D721Med (cell line): ENCODE data around the gene PPOX.

Experiments
- DNase-seq: peaks from one replicate; pipeline ENCODE4 v3.0.0; 2011; ENCODE audit warnings: low spot score; ENCODE audit not compliant: insufficient read length
- FAIRE-seq: peaks from 2 replicates; lab custom pipeline; 2011; peaks lifted over from hg19 to GRCh38; lab: Jason Lieb, UNC
- TF ChIP-seq, protein P1 (sequence below): IDR thresholded peaks from 2 replicates; pipeline ENCODE4 v1.5.1; 2012; ENCODE audit warnings: mild to moderate bottlenecking, control low read depth; ENCODE audit not compliant: insufficient read depth; ENCODE audit errors: missing control alignments

Gene PPOX

GRCh38 chr1:161137881-161138280 is 28.3 kb upstream of the PPOX start:
- TF ChIP-seq, protein P1, sequence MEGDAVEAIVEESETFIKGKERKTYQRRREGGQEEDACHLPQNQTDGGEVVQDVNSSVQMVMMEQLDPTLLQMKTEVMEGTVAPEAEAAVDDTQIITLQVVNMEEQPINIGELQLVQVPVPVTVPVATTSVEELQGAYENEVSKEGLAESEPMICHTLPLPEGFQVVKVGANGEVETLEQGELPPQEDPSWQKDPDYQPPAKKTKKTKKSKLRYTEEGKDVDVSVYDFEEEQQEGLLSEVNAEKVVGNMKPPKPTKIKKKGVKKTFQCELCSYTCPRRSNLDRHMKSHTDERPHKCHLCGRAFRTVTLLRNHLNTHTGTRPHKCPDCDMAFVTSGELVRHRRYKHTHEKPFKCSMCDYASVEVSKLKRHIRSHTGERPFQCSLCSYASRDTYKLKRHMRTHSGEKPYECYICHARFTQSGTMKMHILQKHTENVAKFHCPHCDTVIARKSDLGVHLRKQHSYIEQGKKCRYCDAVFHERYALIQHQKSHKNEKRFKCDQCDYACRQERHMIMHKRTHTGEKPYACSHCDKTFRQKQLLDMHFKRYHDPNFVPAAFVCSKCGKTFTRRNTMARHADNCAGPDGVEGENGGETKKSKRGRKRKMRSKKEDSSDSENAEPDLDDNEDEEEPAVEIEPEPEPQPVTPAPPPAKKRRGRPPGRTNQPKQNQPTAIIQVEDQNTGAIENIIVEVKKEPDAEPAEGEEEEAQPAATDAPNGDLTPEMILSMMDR, result no peak
- no peak for FAIRE-seq
- no peak for DNase-seq

DNA sequence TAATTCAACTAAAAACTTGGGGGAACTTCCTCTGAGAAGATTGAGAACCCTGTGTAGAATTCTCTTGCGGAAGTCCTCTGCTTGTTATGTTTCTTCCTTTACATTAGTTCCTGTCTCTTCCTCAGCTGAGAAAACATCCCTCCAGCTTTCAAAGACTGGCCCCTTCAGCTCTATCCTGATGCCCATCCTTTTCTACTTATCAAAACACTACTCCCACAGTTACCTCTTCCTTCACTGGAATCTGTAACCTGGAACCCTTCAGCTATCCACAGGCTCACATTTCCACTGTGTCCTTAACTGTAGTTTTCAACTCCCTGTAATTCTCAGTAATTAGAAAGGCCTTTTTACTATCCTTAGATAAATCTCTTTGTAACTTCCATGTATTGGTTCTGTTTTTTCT is 27.8 kb upstream of the PPOX start:
- DNase-seq (no peak), FAIRE-seq (no peak)
- TF ChIP-seq, protein P1, result no peak

DNA sequence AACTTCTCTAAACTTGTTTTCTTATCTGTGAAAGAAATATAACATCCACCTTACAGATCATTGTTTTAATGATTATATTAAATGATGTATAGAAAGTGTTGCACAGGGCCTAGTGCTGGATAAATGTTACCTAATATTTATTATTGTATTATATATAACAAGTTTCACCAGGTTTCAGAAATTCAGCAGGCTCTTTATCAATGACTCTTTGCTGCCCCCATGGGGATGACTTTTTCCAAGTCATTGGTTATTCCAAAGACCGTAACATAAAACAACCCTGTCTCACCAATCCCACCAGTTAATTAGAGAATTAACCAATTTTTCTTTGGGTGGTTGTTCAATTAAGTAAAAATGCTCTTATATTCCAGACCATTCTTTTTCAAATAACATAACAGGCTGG is 26.5 kb upstream of the PPOX start:
- no peak for FAIRE-seq
- TF ChIP-seq, protein P1, result peak; percentile 69
- DNase-seq, result no peak

DNA sequence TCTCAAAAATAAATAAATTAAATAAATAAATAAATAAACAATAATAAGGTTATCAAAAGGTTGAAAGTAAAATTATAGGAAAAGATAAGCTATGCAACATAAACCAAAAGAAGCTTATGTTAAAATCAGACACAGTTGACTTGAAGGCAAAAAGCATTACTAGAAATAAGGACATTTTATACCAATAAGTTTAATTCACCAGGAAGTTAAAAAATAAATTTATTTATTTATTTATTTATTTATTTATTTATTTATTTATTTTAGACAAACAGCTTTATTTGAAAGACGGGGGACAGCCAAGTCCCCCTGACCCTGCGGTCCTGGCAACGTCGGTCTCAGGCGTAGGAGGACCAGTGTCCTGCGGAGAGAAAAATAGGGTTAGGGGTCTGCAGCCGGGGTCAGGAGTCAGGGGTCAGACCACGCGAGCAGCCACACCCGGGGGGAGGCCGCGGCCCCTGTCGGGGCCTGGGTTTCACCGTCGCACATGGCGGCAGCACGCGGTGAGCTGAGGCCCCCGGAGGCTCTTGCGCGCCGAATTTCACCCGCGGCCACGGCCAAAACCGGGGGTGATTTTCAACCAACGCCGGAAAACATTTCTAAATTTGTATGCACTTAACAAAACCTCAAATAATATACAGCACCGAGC is 25.3 kb upstream of the PPOX start:
- TF ChIP-seq, protein P1, result no peak
- DNase-seq (no peak), FAIRE-seq (no peak)

- no peak for FAIRE-seq
- DNase-seq, result no peak
- TF ChIP-seq, protein P1, result no peak
Measured at GRCh38 chr1:161145832-161146231, 20.4 kb upstream of the PPOX start.

GRCh38 chr1:161153176-161153575 is 13.1 kb upstream of the PPOX start:
- TF ChIP-seq, protein P1, result no peak
- DNase-seq, result no peak
- no peak for FAIRE-seq

DNA sequence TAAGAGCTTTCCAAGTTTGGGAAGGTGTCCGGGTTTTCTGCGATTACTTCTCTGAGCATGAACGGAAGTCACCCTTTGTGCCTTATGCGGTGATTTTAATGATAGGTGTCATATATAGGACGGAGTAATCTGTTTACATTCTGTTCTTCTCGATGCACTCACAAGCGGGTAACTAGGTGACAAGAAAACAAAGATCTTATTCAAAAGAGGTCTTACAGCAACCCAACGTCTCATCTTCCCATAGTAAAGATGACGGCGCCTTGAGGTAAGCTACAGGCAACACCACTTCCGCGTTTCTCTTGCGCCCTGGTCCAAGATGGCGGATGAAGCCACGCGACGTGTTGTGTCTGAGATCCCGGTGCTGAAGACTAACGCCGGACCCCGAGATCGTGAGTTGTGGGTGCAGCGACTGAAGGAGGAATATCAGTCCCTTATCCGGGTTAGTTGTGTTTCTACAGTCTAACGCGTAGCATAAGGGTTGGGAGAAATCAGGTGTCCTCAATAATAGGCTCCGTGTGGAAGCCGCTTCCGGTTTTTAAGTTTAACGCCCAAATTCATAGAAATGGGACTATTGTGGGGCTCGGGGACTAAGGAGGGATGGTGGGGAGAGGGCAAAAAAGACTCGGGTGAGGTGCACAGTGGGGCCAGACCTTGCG is 12.4 kb upstream of the PPOX start, which contains the start of gene UFC1:
Gene UFC1 (plus strand): TSS at position 297 of the 656 bp plus-strand sequence. CDS start 20 bp downstream, at position 317.
- DNase-seq, result peak; percentile 82
- TF ChIP-seq, protein P1, result no peak
- FAIRE-seq, result peak; percentile 44
